ENCODE results near the gene SYT13.
A peak's percentile ranks its signal among the peaks of the same experiment; 100 is the strongest.

The SYT13 gene

DNA sequence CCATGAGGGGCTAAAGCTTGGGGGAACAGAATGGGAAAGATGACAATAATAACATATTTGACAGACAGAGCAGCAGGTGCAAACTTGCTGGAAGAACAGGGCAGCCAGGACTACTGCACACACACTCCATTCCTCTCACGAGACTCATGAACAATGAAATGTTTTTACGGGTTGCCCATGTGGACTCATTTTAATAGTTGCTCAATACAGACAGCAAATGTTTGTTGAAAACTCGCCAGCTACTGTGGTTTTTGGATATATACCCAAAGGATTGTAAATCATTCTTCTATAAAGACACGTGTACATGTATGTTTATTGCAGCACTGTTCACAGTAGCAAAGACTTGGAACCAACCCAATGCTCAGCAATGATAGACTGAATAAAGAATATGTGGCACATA is 10.3 kb downstream of the SYT13 start:
- TF ChIP-seq, protein P1, sequence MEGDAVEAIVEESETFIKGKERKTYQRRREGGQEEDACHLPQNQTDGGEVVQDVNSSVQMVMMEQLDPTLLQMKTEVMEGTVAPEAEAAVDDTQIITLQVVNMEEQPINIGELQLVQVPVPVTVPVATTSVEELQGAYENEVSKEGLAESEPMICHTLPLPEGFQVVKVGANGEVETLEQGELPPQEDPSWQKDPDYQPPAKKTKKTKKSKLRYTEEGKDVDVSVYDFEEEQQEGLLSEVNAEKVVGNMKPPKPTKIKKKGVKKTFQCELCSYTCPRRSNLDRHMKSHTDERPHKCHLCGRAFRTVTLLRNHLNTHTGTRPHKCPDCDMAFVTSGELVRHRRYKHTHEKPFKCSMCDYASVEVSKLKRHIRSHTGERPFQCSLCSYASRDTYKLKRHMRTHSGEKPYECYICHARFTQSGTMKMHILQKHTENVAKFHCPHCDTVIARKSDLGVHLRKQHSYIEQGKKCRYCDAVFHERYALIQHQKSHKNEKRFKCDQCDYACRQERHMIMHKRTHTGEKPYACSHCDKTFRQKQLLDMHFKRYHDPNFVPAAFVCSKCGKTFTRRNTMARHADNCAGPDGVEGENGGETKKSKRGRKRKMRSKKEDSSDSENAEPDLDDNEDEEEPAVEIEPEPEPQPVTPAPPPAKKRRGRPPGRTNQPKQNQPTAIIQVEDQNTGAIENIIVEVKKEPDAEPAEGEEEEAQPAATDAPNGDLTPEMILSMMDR (IDR thresholded peaks at IDR 0.05; ENCODE audit: control insufficient read depth, extremely low read depth, insufficient read depth) = no peak
- peak; percentile 21 for DNase-seq (ENCODE audit: low read depth)
- no peak overlapping the region for H3K4me3 ChIP-seq (ENCODE audit: low read depth, low read length)

DNA sequence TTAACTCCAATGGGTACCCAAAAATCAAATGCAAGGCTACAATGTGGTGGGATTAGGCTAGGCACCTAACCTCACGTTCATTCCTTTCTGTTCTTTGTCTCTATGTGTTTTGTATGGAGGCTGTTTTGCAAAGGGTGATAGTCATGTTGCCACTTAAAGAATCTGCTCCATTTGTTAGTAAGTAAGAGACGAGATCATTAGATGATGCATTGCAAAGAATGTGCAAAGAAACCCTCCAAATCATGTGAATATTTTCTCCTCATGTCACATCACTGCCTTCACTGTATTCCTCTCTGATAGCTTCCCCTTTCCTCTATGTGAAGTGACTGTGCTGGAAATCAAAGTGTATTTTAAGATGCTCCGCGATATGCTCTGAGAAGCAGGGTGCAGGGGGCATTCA is 11.9 kb downstream of the SYT13 start:
- DNase-seq (ENCODE audit: low read depth) = no peak
- no peak overlapping the region for H3K4me3 ChIP-seq (ENCODE audit: low read depth, low read length)
- TF ChIP-seq, protein P1 (IDR thresholded peaks at IDR 0.05; ENCODE audit: control insufficient read depth, extremely low read depth, insufficient read depth) = no peak

DNA sequence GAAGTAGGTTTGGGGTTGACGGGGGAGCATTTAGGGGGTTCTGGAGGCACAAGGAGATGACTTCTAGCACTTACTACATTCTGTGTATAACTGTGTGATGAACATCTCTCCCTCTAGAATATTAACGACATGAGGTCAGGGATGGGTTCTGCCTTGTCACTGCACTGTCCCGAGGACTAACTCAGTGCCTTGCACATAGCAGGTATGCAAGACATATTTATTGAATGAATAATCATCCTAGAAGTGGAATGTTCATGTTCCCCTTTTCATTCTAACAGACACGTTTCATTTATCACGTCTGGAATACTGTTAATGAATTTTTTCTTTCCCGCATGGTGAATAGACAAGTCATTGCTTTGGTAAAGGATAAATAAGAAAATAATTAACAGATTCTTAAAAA is 12.6 kb downstream of the SYT13 start:
- no peak for DNase-seq (ENCODE audit: low read depth)
- no peak overlapping the region for H3K4me3 ChIP-seq (ENCODE audit: low read depth, low read length)
- TF ChIP-seq, protein P1 (IDR thresholded peaks at IDR 0.05; ENCODE audit: control insufficient read depth, extremely low read depth, insufficient read depth) = no peak

DNA sequence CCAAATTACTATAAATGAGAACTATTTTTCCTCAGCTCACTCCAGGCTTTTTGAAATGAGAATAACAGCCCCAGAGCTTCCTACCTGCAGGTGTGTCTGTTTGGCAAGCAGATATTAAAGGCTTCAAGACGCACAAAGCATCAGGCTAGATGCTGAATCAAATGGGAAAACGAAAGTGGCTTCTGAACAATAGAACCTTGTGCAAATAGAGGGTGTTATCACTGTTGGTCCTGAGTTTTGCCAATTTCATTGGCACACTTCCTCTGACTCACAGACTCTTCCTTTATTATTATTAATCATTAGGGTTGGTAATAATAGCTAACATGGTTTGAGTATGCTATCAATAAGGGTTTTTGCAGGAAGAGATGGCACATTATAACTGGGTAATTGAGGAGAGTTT is 13.4 kb downstream of the SYT13 start:
- no peak for DNase-seq (ENCODE audit: low read depth)
- TF ChIP-seq, protein P1 (IDR thresholded peaks at IDR 0.05; ENCODE audit: control insufficient read depth, extremely low read depth, insufficient read depth) = no peak
- H3K4me3 ChIP-seq (ENCODE audit: low read depth, low read length) = no peak overlapping the region

DNA sequence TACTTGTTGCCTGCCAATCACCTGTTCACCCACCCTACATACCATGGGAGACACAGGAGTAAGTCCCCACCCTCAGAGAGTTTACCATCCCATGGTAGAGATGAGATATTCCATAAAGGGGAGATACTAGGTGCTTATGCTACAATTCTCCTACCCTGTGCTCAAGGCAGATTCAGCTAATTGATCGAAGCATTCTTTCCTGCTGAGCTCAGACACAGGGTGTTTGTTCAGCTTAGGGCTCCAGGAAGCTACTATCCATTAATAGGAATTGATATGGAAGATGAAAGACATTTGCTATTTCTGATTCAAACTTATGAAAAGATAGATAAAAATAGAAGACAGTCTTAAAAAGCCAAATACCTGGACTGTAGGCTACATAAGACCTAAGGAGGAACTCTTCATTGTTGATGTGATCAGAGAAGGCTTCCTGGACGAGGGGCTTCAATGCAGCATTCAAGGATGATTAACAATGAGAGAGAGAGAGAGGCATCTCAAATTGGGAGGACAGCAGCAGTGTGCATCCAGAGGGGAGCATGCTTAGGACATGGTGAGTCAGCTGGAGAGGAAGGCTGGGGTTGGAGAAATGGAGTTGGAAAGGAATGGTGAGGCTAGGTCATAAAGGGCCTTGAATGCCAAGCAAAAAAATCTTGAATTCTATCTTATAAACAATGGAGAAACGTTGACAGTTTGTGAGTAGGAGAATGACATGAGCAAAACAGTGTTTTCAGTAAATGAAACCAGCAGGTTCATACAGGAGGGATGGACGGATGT is 15.0 kb downstream of the SYT13 start:
- DNase-seq (ENCODE audit: low read depth) = no peak
- TF ChIP-seq, protein P1 (IDR thresholded peaks at IDR 0.05; ENCODE audit: control insufficient read depth, extremely low read depth, insufficient read depth) = no peak
- no peak overlapping the region for H3K4me3 ChIP-seq (ENCODE audit: low read depth, low read length)

DNA sequence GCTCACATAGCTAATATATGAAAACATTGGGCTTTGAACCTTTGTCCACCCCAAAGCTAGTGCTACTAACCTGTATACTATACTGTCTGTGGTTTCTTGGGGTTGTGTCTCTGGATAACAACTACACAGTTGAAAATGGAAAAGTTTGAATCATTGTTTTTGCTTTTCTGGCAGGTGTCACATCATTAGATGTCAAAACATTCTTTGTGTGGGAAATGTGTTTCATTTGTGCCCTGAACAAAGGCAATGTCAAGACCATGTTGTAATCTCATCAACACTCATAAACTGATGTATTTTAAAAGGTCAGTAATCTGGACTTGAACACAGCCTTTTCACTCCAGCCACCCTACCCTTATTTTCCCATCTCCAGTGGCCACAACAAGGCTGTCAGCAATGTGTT is 16.5 kb downstream of the SYT13 start:
- TF ChIP-seq, protein P1 (IDR thresholded peaks at IDR 0.05; ENCODE audit: control insufficient read depth, extremely low read depth, insufficient read depth) = no peak
- no peak for DNase-seq (ENCODE audit: low read depth)
- H3K4me3 ChIP-seq (ENCODE audit: low read depth, low read length) = no peak overlapping the region
